Measurements from ENCODE around the gene EPN1. TPM values are rescaled to one million over a fixed set of nuclear protein-coding genes. Genes with fewer than 3 reads are reported as not detected.
A peak's percentile ranks its signal among the peaks of the same experiment; 100 is the strongest.

Gene EPN1
- total RNA-seq, 1 experiment from 2014 or later = 197 TPM

DNA sequence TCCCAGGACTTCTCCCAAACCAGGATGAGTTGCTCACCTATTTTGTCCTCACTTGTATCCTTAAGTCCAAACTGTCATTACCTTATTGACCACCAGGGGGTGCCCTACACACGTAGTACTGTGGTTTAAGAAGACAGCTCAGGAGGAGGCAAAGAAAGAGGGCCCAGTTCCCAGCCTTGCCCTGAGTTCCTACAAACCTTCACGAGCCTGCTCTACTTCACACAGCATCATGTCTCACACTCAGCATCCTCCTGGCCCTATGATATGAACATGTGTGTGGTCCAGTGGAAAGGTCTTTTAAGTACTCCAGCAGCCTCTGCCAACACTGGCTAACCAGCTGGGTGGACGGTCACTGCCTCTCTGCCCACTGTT is 42.6 kb upstream of the EPN1 start:
- Mint-ChIP-seq H3K4me3 (ENCODE audit: unreplicated experiment) (peak overlapping the region; percentile 30), H3K27me3 (ENCODE audit: insufficient read depth, unreplicated experiment) (no peaks in the 10 kb centered on the region), H3K27ac (ENCODE audit: unreplicated experiment) (peak overlapping the region; percentile 3), H3K9me3 (ENCODE audit: unreplicated experiment) (no peaks in the 10 kb centered on the region), H3K36me3 (ENCODE audit: insufficient read depth, unreplicated experiment) (peaks cover 41% of the 10 kb centered on the region), H3K4me1 (ENCODE audit: low read depth, unreplicated experiment) (peaks cover 30% of the 10 kb centered on the region)
- no peak overlapping the region for H3K4me3 ChIP-seq (ENCODE audit: low read depth, low read length)
- peak; percentile 93 for DNase-seq
- ChIA-PET POLR2A (interaction anchor here (0.5 to 1.7 kb wide), 6 partner anchors 8 to 156 kb away, joined by 3 to 12 read pairs (median 4); partner anchors contain the start of genes FIZ1 and ZNF784), CTCF (interaction anchor here (0.5 to 2.3 kb wide), 24 partner anchors 8 to 1084 kb away, joined by 3 to 18 read pairs (median 5); partner anchors contain the start of genes FIZ1, HSPBP1, ISOC2 and PTPRH)
- TF ChIP-seq, protein P1, sequence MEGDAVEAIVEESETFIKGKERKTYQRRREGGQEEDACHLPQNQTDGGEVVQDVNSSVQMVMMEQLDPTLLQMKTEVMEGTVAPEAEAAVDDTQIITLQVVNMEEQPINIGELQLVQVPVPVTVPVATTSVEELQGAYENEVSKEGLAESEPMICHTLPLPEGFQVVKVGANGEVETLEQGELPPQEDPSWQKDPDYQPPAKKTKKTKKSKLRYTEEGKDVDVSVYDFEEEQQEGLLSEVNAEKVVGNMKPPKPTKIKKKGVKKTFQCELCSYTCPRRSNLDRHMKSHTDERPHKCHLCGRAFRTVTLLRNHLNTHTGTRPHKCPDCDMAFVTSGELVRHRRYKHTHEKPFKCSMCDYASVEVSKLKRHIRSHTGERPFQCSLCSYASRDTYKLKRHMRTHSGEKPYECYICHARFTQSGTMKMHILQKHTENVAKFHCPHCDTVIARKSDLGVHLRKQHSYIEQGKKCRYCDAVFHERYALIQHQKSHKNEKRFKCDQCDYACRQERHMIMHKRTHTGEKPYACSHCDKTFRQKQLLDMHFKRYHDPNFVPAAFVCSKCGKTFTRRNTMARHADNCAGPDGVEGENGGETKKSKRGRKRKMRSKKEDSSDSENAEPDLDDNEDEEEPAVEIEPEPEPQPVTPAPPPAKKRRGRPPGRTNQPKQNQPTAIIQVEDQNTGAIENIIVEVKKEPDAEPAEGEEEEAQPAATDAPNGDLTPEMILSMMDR (IDR thresholded peaks at IDR 0.05; ENCODE audit: insufficient read depth in 1 of 2, low read depth in 1 of 2, low read length in 1 of 2, severe bottlenecking in 1 of 2, unreplicated experiment in 1 of 2) = peak; percentile 88
- intact Hi-C loops (cut with micrococcal nuclease; ENCODE audit: unreplicated experiment) = loop anchor here (1.0 to 10.0 kb wide), 3 partner anchors 8 to 248 kb away; partner anchors contain the start of genes RPL28 and TMEM238
- no peaks in the 10 kb centered on the region for H3K27me3 ChIP-seq (replicated peaks; ENCODE audit: control insufficient read depth, insufficient read depth, low read length)
- no TSS peak for BruUV-seq (replicated peaks)
- H3K9me3 ChIP-seq = no peaks in the 10 kb centered on the region
- peaks cover 7% of the 10 kb centered on the region for H3K4me1 ChIP-seq
- no peaks in the 10 kb centered on the region for H3K36me3 ChIP-seq (ENCODE audit: control insufficient read depth, insufficient read depth, low read length)

DNA sequence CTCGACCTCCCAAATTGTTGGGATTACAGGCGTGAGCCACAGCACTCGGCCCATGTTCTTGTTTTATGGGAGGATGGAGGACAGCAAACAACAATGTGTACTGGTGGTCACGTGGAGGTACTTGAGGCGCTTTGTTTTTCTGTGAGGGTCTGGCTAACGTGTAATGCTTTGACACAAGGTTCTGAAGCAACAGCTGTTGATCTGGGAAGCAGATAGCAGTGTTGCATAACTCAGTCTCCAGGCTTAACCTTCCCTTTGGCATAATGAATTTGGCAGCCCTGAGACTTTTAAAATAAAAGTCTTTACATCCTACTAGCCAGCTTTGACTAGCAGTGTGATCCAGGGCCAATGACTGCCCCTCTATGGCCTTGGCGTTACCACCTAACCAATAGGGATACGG is 41.2 kb upstream of the EPN1 start:
- ChIA-PET POLR2A (interaction anchor here (0.7 to 1.3 kb wide), 3 partner anchors 9 to 295 kb away, joined by 5 to 12 read pairs (median 9); partner anchors contain the start of gene ZNF581), CTCF (interaction anchor here (0.8 to 2.0 kb wide), 4 partner anchors 9 to 531 kb away, joined by 3 to 14 read pairs (median 9); partner anchors contain the start of genes U2AF2 and ZNF581)
- 0 out of 2 replicates have a peak, but pooled peaks cover 2% of the 10 kb centered on the region for H3K36me3 ChIP-seq (ENCODE audit: control insufficient read depth, insufficient read depth, low read length)
- no peaks in the 10 kb centered on the region for H3K27me3 ChIP-seq (replicated peaks; ENCODE audit: control insufficient read depth, insufficient read depth, low read length)
- BruUV-seq (replicated peaks) = no TSS peak
- H3K4me1 ChIP-seq = peaks cover 7% of the 10 kb centered on the region
- H3K4me1 Mint-ChIP-seq (ENCODE audit: low read depth, unreplicated experiment) = peaks cover 31% of the 10 kb centered on the region
- no peak overlapping the region for H3K4me3 ChIP-seq (ENCODE audit: low read depth, low read length)
- no peaks in the 10 kb centered on the region for H3K9me3 ChIP-seq
- intact Hi-C loops (cut with micrococcal nuclease; ENCODE audit: unreplicated experiment) = loop anchor here (2.0 to 10.0 kb wide), 3 partner anchors 53 to 249 kb away; partner anchors contain the start of genes RPL28, TMEM238 and ZNF579
- no peak overlapping the region for H3K4me3 Mint-ChIP-seq (ENCODE audit: unreplicated experiment)
- no peak for DNase-seq
- H3K27me3 Mint-ChIP-seq (ENCODE audit: insufficient read depth, unreplicated experiment) = no peaks in the 10 kb centered on the region
- H3K27ac Mint-ChIP-seq (ENCODE audit: unreplicated experiment) = peak overlapping the region; percentile 97
- H3K36me3 Mint-ChIP-seq (ENCODE audit: insufficient read depth, unreplicated experiment) = peaks cover 52% of the 10 kb centered on the region
- TF ChIP-seq, protein P1 (IDR thresholded peaks at IDR 0.05; ENCODE audit: insufficient read depth in 1 of 2, low read depth in 1 of 2, low read length in 1 of 2, severe bottlenecking in 1 of 2, unreplicated experiment in 1 of 2) = no peak
- no peaks in the 10 kb centered on the region for H3K9me3 Mint-ChIP-seq (ENCODE audit: unreplicated experiment)

DNA sequence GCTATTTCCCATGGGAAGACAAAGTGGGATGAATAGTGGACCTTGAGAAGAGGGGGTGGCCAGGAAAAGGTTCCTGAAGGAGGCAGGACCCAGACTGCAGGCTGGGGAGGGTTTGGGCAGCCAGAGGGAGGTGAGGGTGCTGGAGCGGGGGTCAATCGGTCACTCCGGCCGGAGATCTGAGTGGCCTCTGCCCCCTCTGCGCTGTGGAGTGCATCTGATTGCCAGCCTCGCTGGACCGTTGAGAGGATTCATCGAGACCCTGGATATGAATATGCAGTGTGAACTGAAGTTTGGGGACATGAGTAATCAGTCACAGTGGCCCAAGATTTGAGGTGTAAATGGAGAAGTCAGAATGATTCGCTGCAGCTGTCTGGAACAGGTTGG is 39.7 kb upstream of the EPN1 start:
- Mint-ChIP-seq H3K9me3 (ENCODE audit: unreplicated experiment) (no peaks in the 10 kb centered on the region), H3K36me3 (ENCODE audit: insufficient read depth, unreplicated experiment) (peaks cover 63% of the 10 kb centered on the region), H3K4me1 (ENCODE audit: low read depth, unreplicated experiment) (peaks cover 36% of the 10 kb centered on the region), H3K27me3 (ENCODE audit: insufficient read depth, unreplicated experiment) (no peaks in the 10 kb centered on the region), H3K27ac (ENCODE audit: unreplicated experiment) (peak overlapping the region; percentile 97), H3K4me3 (ENCODE audit: unreplicated experiment) (peak overlapping the region; percentile 91)
- CTCF ChIA-PET = interaction anchor here (0.8 to 0.9 kb wide), 4 partner anchors 19 to 132 kb away, joined by 3 to 4 read pairs (median 4); no protein-coding TSS in a partner anchor
- Histone ChIP-seq H3K4me3 (ENCODE audit: low read depth, low read length) (peak overlapping the region; percentile 74), H3K9me3 (no peaks in the 10 kb centered on the region), H3K4me1 (peaks cover 16% of the 10 kb centered on the region), H3K36me3 (ENCODE audit: control insufficient read depth, insufficient read depth, low read length) (0 out of 2 replicates have a peak, but pooled peaks cover 2% of the 10 kb centered on the region), H3K27me3 (replicated peaks; ENCODE audit: control insufficient read depth, insufficient read depth, low read length) (no peaks in the 10 kb centered on the region)
- intact Hi-C loops (cut with micrococcal nuclease; ENCODE audit: unreplicated experiment) = loop anchor here (2.0 to 10.0 kb wide), 2 partner anchors 55 to 251 kb away; partner anchors contain the start of genes RPL28, TMEM238 and ZNF579
- BruUV-seq (replicated peaks) = no TSS peak
- TF ChIP-seq, protein P1 (IDR thresholded peaks at IDR 0.05; ENCODE audit: insufficient read depth in 1 of 2, low read depth in 1 of 2, low read length in 1 of 2, severe bottlenecking in 1 of 2, unreplicated experiment in 1 of 2) = no peak
- DNase-seq = no peak
- POLR2A ChIA-PET = interaction anchor here (0.7 to 1.3 kb wide), 2 partner anchors 8 to 11 kb away, joined by 5 to 6 read pairs; partner anchors contain the start of genes ZNF581 and ZNF784

All from Caco-2 (cell line).